ENCODE data around the gene TTN.
A peak's percentile ranks its signal among the peaks of the same experiment; 100 is the strongest.

TTN gene

GRCh38 chr2:178811901-178812300, 4.7 kb upstream of the TTN start:
- DNase-seq (ENCODE audit: low read depth, low spot score) = no peak

GRCh38 chr2:178811045-178811444, 3.8 kb upstream of the TTN start:
- DNase-seq (ENCODE audit: low read depth, low spot score) = no peak

- DNase-seq (ENCODE audit: low read depth, low spot score) = no peak
Measured at GRCh38 chr2:178810422-178810821, 3.2 kb upstream of the TTN start.

GRCh38 chr2:178806543-178806942, 680 bp downstream of the TTN start:
- DNase-seq (ENCODE audit: low read depth, low spot score) = no peak

- no peak for DNase-seq (ENCODE audit: low read depth, low spot score)
Measured at GRCh38 chr2:178805457-178805856, 1.8 kb downstream of the TTN start.

GRCh38 chr2:178804791-178805190, 2.4 kb downstream of the TTN start:
- no peak for DNase-seq (ENCODE audit: low read depth, low spot score)

GRCh38 chr2:178800510-178800909, 6.7 kb downstream of the TTN start:
- DNase-seq (ENCODE audit: low read depth, low spot score) = no peak

- DNase-seq (ENCODE audit: low read depth, low spot score) = no peak
Measured at GRCh38 chr2:178799305-178799704, 7.9 kb downstream of the TTN start.

GRCh38 chr2:178796079-178796677, 11.0 kb downstream of the TTN start:
- peak; percentile 8 for DNase-seq (ENCODE audit: low read depth, low spot score)

- DNase-seq (ENCODE audit: low read depth, low spot score) = no peak
Measured at GRCh38 chr2:178787934-178788333, 19.3 kb downstream of the TTN start.

GRCh38 chr2:178787155-178787554, 20.1 kb downstream of the TTN start:
- no peak for DNase-seq (ENCODE audit: low read depth, low spot score)

- no peak for DNase-seq (ENCODE audit: low read depth, low spot score)
Measured at GRCh38 chr2:178783889-178784288, 23.3 kb downstream of the TTN start.

- no peak for DNase-seq (ENCODE audit: low read depth, low spot score)
Measured at GRCh38 chr2:178782236-178782635, 25.0 kb downstream of the TTN start.

GRCh38 chr2:178777577-178777976, 29.6 kb downstream of the TTN start:
- no peak for DNase-seq (ENCODE audit: low read depth, low spot score)

- DNase-seq (ENCODE audit: low read depth, low spot score) = no peak
Measured at GRCh38 chr2:178776751-178777150, 30.5 kb downstream of the TTN start.

GRCh38 chr2:178775975-178776374, 31.2 kb downstream of the TTN start:
- no peak for DNase-seq (ENCODE audit: low read depth, low spot score)

- DNase-seq (ENCODE audit: low read depth, low spot score) = no peak
Measured at GRCh38 chr2:178770518-178770917, 36.7 kb downstream of the TTN start.

GRCh38 chr2:178767094-178768060, 39.8 kb downstream of the TTN start:
- no peak for DNase-seq (ENCODE audit: low read depth, low spot score)

GRCh38 chr2:178764097-178764496, 43.1 kb downstream of the TTN start:
- DNase-seq (ENCODE audit: low read depth, low spot score) = no peak

GRCh38 chr2:178761759-178762371, 45.4 kb downstream of the TTN start:
- no peak for DNase-seq (ENCODE audit: low read depth, low spot score)

- DNase-seq (ENCODE audit: low read depth, low spot score) = no peak
Measured at GRCh38 chr2:178756843-178757242, 50.4 kb downstream of the TTN start.

- no peak for DNase-seq (ENCODE audit: low read depth, low spot score)
Measured at GRCh38 chr2:178756343-178756742, 50.9 kb downstream of the TTN start.

GRCh38 chr2:178747767-178748166, 59.5 kb downstream of the TTN start:
- no peak for DNase-seq (ENCODE audit: low read depth, low spot score)

All from brain pericyte (primary cell).